Epithelial cell of proximal tubule (primary cell): Measurements from ENCODE around the gene MAPKAPK2. TPM values are rescaled to one million over a fixed set of nuclear protein-coding genes. Genes with fewer than 3 reads are reported as not detected.

Experiments
- DNase-seq: peaks from one replicate; pipeline ENCODE4 v3.0.0-alpha.2; 2011; ENCODE audit warnings: low read depth
- H3K4me3 ChIP-seq: 2 replicates; pipeline ENCODE4 v1.5.1; 2011; ENCODE audit warnings: low read depth, mild to moderate bottlenecking, low read length
- total RNA-seq: library from RNA; depleted of rRNA; stranded (reverse); fragments of >200 nt; gene quantifications from 2 replicates; pipeline ENCODE4 v1.2.3, GENCODE V29; 2015
- TF ChIP-seq, protein P1 (sequence below): conservative IDR thresholded peaks from 2 replicates; pipeline ENCODE4 v1.5.1; 2012; ENCODE audit warnings: low read depth, mild to moderate bottlenecking, low read length

MAPKAPK2 gene
- total RNA-seq, 1 donor from 2014 or later = 45.5 TPM

GRCh38 chr1:206661161-206661820, 23.4 kb upstream of the MAPKAPK2 start:
- no peak for DNase-seq
- no peak overlapping the region for H3K4me3 ChIP-seq
- TF ChIP-seq, protein P1, sequence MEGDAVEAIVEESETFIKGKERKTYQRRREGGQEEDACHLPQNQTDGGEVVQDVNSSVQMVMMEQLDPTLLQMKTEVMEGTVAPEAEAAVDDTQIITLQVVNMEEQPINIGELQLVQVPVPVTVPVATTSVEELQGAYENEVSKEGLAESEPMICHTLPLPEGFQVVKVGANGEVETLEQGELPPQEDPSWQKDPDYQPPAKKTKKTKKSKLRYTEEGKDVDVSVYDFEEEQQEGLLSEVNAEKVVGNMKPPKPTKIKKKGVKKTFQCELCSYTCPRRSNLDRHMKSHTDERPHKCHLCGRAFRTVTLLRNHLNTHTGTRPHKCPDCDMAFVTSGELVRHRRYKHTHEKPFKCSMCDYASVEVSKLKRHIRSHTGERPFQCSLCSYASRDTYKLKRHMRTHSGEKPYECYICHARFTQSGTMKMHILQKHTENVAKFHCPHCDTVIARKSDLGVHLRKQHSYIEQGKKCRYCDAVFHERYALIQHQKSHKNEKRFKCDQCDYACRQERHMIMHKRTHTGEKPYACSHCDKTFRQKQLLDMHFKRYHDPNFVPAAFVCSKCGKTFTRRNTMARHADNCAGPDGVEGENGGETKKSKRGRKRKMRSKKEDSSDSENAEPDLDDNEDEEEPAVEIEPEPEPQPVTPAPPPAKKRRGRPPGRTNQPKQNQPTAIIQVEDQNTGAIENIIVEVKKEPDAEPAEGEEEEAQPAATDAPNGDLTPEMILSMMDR = no peak

GRCh38 chr1:206662396-206663092, 22.2 kb upstream of the MAPKAPK2 start:
- DNase-seq = no peak
- no peak overlapping the region for H3K4me3 ChIP-seq
- TF ChIP-seq, protein P1 = no peak

DNA sequence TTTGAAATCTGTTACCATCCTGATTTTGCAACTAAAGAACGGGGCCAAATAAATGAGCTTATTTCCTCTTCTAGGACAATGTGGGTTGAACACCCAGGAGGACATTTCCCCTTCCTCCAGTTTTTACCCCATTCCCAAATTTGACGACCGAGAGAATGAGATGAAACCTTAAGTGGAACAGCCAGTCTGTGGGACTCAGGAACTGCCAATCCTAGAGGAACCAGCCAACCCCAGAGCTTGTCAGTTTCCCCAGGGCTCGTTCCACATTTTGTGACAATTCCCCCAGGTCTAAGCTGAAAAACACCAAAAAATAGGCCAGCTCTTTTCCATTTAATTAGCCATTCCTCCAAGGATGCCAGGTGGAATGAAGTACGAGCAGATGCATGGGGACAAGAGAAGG, 21.3 kb upstream of the MAPKAPK2 start:
- TF ChIP-seq, protein P1 = no peak
- H3K4me3 ChIP-seq = no peak overlapping the region
- DNase-seq = no peak

DNA sequence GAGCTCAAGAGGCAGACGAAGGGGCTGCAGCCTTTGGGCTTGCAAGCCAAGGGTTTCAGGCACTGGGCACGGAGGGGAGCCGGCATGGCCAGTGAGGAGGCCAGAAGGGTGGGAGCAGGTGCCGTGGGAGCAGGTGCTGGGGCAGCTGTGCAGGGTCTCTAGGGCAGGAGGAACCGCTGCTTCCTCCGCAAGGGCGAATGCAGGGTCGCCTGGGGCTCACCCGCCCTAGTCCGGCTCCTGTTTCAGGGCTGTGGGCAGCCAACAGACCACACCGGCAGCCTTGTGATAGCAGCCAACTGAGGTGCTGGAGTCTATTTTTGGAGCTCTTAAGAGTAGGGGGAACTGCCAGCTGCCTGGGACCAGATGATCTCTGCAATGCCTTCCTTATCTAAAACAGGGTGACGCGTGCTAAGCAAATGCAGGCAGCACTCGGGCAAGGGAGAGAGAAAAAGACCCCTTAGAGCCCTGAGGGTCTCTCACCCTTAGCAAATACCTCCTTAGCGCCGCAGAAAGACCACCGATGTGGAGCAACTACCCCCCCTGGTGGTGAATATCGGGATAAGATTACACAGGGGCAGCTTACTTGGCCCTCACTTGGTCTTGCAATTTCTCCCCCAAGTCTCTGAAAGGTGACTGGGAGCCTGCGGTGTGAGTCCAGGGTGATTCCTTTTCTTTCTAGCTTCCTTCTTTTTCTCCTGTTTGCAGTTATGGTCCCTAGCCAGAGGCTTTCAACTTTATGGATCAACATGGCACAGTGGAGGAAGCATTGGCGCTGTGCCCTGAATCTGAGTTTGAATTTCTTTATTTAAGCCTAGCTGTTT, 20.7 kb upstream of the MAPKAPK2 start:
- TF ChIP-seq, protein P1 = peak; percentile 82
- no peak overlapping the region for H3K4me3 ChIP-seq
- DNase-seq = no peak

GRCh38 chr1:206664740-206665139, 20.0 kb upstream of the MAPKAPK2 start:
- no peak overlapping the region for H3K4me3 ChIP-seq
- DNase-seq = no peak
- TF ChIP-seq, protein P1 = no peak

DNA sequence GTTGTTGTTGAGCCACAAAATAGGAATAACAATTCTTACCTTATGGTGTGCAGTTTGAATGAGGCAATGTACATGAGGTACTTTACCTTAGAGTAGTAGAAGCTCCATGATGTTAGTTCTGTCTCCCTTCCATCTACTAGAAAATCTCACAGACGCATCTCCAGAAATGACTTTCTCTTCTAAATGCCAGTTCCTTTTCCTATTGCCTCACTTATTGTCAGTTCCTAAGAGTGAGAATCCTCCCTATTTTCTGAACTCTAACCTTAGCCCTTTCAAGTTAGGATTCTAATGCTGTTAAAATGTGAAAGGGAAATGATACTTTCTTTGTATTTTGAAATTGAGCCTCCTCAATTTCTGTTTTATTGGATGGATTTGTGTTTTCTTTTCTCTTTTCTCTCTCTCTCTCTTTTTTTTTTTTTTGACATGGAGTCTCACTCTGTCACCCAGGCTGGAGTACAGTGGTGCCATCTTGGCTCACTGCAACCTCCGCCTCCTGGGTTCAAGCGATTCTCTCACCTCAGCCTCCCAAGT, 18.6 kb upstream of the MAPKAPK2 start:
- TF ChIP-seq, protein P1 = no peak
- H3K4me3 ChIP-seq = no peak overlapping the region
- DNase-seq = no peak
